Measurements from ENCODE around the gene URAD.

DNA sequence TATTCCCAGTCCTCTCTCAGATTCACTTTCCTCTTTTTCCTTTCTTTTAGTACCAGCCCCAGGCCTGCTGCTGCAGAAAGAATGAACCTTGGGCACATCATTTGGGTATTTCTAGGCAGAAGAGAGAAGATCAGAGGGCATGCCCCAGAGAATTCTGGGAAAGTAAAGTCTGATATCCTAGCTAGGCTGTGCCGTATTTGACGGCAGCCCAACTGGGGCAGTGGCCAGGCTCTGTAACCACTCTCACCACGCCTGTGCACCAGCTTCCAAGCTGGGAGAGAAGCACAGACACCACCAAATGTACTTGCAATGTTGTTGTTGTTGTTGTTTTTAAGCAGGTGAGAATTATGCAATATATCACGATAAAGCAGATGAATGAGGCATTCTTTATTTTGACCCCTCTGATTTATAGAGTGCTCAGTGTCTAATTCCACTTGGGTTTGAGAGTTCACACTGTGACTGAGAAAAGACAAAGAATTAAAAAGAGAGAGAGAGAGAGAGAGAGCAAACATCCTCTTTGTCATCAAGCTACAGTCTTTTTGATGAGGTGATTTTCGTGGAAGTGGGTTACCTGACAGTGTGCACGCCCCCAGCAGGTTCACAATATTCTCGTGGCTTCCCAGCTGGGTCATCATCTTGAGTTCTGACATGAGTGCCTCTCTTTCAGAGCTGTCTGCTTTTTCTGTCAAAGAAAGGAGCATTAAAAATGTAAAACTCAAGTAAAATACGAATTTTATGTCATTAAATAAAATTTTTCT is 39.3 kb upstream of the URAD start:
- TF ChIP-seq, protein P1, sequence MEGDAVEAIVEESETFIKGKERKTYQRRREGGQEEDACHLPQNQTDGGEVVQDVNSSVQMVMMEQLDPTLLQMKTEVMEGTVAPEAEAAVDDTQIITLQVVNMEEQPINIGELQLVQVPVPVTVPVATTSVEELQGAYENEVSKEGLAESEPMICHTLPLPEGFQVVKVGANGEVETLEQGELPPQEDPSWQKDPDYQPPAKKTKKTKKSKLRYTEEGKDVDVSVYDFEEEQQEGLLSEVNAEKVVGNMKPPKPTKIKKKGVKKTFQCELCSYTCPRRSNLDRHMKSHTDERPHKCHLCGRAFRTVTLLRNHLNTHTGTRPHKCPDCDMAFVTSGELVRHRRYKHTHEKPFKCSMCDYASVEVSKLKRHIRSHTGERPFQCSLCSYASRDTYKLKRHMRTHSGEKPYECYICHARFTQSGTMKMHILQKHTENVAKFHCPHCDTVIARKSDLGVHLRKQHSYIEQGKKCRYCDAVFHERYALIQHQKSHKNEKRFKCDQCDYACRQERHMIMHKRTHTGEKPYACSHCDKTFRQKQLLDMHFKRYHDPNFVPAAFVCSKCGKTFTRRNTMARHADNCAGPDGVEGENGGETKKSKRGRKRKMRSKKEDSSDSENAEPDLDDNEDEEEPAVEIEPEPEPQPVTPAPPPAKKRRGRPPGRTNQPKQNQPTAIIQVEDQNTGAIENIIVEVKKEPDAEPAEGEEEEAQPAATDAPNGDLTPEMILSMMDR (IDR thresholded peaks at IDR 0.05), result no peak
- TF ChIP-seq POLR2A (IDR thresholded peaks at IDR 0.05) (no peak), POLR2AphosphoS5 (IDR thresholded peaks at IDR 0.05) (no peak), EP300 (IDR thresholded peaks at IDR 0.05; ENCODE audit: low read depth) (no peak)

Data from transverse colon (tissue), 4 donors.